ENCODE data around the gene RBL2. TPM values are rescaled to one million over a fixed set of nuclear protein-coding genes. Genes with fewer than 3 reads are reported as not detected.

Gene RBL2
- total and polyA plus RNA-seq, 2 of the 8 experiments (the other 6 are each of a cell fraction or from before 2014, with no cell fraction given): 13.9 to 22.1 TPM

DNA sequence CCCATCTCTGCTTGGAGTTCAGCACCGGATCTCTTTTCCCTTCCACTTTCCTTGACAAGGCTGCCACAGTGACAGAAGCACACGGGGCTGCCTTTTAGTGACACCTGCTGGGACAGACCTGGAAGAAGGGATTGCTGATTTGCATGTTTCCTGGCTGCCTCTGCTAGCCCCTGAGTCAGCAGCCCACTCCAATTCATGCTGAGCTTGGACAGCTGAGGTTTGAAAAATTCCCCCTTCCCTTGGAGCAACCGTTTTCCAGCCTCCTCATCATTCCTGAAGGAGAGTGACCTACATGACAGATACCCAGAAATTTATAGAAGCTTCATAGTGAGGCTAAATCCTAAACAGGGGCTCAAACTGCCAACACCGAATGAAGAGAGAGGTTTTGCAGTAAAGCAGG, 18.8 kb upstream of the RBL2 start (continued):
- TF ChIP-seq, protein P1, sequence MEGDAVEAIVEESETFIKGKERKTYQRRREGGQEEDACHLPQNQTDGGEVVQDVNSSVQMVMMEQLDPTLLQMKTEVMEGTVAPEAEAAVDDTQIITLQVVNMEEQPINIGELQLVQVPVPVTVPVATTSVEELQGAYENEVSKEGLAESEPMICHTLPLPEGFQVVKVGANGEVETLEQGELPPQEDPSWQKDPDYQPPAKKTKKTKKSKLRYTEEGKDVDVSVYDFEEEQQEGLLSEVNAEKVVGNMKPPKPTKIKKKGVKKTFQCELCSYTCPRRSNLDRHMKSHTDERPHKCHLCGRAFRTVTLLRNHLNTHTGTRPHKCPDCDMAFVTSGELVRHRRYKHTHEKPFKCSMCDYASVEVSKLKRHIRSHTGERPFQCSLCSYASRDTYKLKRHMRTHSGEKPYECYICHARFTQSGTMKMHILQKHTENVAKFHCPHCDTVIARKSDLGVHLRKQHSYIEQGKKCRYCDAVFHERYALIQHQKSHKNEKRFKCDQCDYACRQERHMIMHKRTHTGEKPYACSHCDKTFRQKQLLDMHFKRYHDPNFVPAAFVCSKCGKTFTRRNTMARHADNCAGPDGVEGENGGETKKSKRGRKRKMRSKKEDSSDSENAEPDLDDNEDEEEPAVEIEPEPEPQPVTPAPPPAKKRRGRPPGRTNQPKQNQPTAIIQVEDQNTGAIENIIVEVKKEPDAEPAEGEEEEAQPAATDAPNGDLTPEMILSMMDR (IDR thresholded peaks at IDR 0.05; ENCODE audit: control extremely low read depth in 1 of 3, insufficient read depth in 1 of 3, low read depth in 1 of 3, low read length in 3 of 3): peak; percentile 10 to 29 (median 22); a peak in 2 of 4 replicates
- TF ChIP-seq CEBPB (IDR thresholded peaks at IDR 0.05; ENCODE audit: low read depth, low read length): no peak
- peak; percentile 45 to 60 for TF ChIP-seq RAD21 (IDR thresholded peaks at IDR 0.05 in 1 of 2, conservative IDR thresholded peaks at IDR 0.05 in 1 of 2; ENCODE audit: low read depth in 2 of 2, low read length in 2 of 2)
- TF ChIP-seq SIX5 (IDR thresholded peaks at IDR 0.05; ENCODE audit: low read depth, low read length): no peak
- no peak for TF ChIP-seq EGR1 (IDR thresholded peaks at IDR 0.05; ENCODE audit: borderline replicate concordance, low read depth, low read length)
